H1 (cell line): ENCODE results near the gene TTBK2.

Source experiments
- CTCF ChIP-seq, 3 experiments: IDR thresholded peaks; 1 replicate in 2 of 3; 2 replicates in 1 of 3; pipeline versions ENCODE4 v1.5.1 to v1.6.1; 2011; ENCODE audit warnings: low read length in 3 of 3, mild to moderate bottlenecking in 3 of 3, inconsistent platforms in 2 of 3, low read depth in 1 of 3, moderate library complexity in 1 of 3; ENCODE audit not compliant: insufficient read depth in 1 of 3; ENCODE audit errors: control extremely low read depth in 1 of 3
- EP300 ChIP-seq, 2 experiments: IDR thresholded peaks; 1 replicate in 1 of 2; 2 replicates in 1 of 2; pipeline ENCODE4 v1.6.1; 2011 to 2012; ENCODE audit warnings: low read depth in 2 of 2, low read length in 2 of 2, mild to moderate bottlenecking in 2 of 2, borderline replicate concordance in 1 of 2, inconsistent platforms in 1 of 2, moderate library complexity in 1 of 2
- FOSL1 ChIP-seq: IDR thresholded peaks from 2 replicates; pipeline ENCODE4 v1.6.1; 2011; ENCODE audit warnings: mild to moderate bottlenecking, low read depth, low read length, moderate library complexity; ENCODE audit not compliant: insufficient read depth
- KDM1A ChIP-seq: fragments of 200-600, 300-600 bp; sonication (generic); IDR thresholded peaks from 2 replicates; pipeline ENCODE4 v1.7.1; 2016; ENCODE audit warnings: mild to moderate bottlenecking, low read length, borderline replicate concordance
- MAFK ChIP-seq: IDR thresholded peaks from 2 replicates; pipeline ENCODE4 v1.6.1; 2012; ENCODE audit warnings: low read depth, mild to moderate bottlenecking, improper control_type of control experiment, low read length
- MAX ChIP-seq: IDR thresholded peaks from 2 replicates; pipeline ENCODE4 v1.6.1; 2012; ENCODE audit warnings: inconsistent platforms
- POLR2A ChIP-seq, 2 experiments: IDR thresholded peaks; 1 replicate in 1 of 2; 2 replicates in 1 of 2; pipeline ENCODE4 v1.6.1; 2011; ENCODE audit warnings: low read depth in 2 of 2, low read length in 2 of 2, mild to moderate bottlenecking in 2 of 2; ENCODE audit errors: control extremely low read depth in 1 of 2
- POU5F1 ChIP-seq: IDR thresholded peaks from 2 replicates; pipeline ENCODE4 v1.6.1; 2011; ENCODE audit warnings: low read depth, mild to moderate bottlenecking, low read length, moderate library complexity
- RAD21 ChIP-seq, 2 experiments: IDR thresholded peaks in 1 of 2; conservative IDR thresholded peaks in 1 of 2; 2 replicates each; pipeline ENCODE4 v1.6.1; 2011; ENCODE audit warnings: low read depth in 2 of 2, low read length in 2 of 2, improper control_type of control experiment in 1 of 2, inconsistent platforms in 1 of 2, mild to moderate bottlenecking in 1 of 2, moderate library complexity in 1 of 2
- SP1 ChIP-seq: IDR thresholded peaks from 2 replicates; pipeline ENCODE4 v1.6.1; 2011; ENCODE audit warnings: low read depth, low read length
- SP2 ChIP-seq: IDR thresholded peaks from 2 replicates; pipeline ENCODE4 v1.6.1; 2012; ENCODE audit warnings: mild to moderate bottlenecking, low read length, inconsistent platforms
- SUZ12 ChIP-seq: fragments of 200-600 bp; sonication (generic); IDR thresholded peaks from 2 replicates; pipeline ENCODE4 v1.6.1; 2012; ENCODE audit warnings: mild to moderate bottlenecking, inconsistent platforms, low read length, moderate library complexity, mixed read lengths
- TBP ChIP-seq: IDR thresholded peaks from 2 replicates; pipeline ENCODE4 v1.6.1; 2011; ENCODE audit warnings: low read depth, low read length, improper control_type of control experiment
- TEAD4 ChIP-seq: IDR thresholded peaks from 2 replicates; pipeline ENCODE4 v1.6.1; 2012; ENCODE audit warnings: low read depth, low read length, inconsistent platforms, mixed read lengths

GRCh38 chr15:42846647-42847046 lies 73.9 kb downstream of the TTBK2 start:
- TF ChIP-seq MAFK (no peak), FOSL1 (no peak), MAX (no peak), CTCF (IDR thresholded peaks at IDR 0.05; ENCODE audit: control extremely low read depth in 1 of 3, insufficient read depth in 1 of 3, low read depth in 1 of 3, low read length in 3 of 3) (no peak), EP300 (IDR thresholded peaks at IDR 0.05; ENCODE audit: borderline replicate concordance in 1 of 2, low read depth in 2 of 2, low read length in 2 of 2) (no peak), TBP (no peak), RAD21 (IDR thresholded peaks at IDR 0.05 in 1 of 2, conservative IDR thresholded peaks at IDR 0.05 in 1 of 2; ENCODE audit: low read depth in 2 of 2, low read length in 2 of 2) (no peak), KDM1A (no peak), POU5F1 (no peak), SP1 (no peak), POLR2A (IDR thresholded peaks at IDR 0.05; ENCODE audit: control extremely low read depth in 1 of 2, low read depth in 2 of 2, low read length in 2 of 2) (no peak), SUZ12 (no peak), TEAD4 (no peak), SP2 (no peak)
